Suppressor macrophage (primary cell): ENCODE measurements around the gene DNMT3A.
A peak's percentile ranks its signal among the peaks of the same experiment; 100 is the strongest.

Experiments used
- DNase-seq, 4 experiments: peaks; one replicate each; pipeline ENCODE4 v3.0.0-alpha.2; 2020 to 2022
- total RNA-seq, 17 experiments: gene quantifications; one replicate each; lab custom pipeline; 2026; ENCODE audit warnings: mixed read lengths in 6 of 17, inconsistent platforms in 3 of 17; lab: John Stamatoyannopoulos, UW

DNMT3A gene
- 9.0 to 97.4 (median 46.0) reads per million in 17 experiments for total RNA-seq

GRCh38 chr2:25341753-25342371 is at the start of gene DNMT3A:
TSS of gene DNMT3A (minus strand) at chr2:25341925. CDS start at chr2:25313984, 27,941 bp downstream.
- peak; percentile 19 to 78 (median 51) for DNase-seq

DNA sequence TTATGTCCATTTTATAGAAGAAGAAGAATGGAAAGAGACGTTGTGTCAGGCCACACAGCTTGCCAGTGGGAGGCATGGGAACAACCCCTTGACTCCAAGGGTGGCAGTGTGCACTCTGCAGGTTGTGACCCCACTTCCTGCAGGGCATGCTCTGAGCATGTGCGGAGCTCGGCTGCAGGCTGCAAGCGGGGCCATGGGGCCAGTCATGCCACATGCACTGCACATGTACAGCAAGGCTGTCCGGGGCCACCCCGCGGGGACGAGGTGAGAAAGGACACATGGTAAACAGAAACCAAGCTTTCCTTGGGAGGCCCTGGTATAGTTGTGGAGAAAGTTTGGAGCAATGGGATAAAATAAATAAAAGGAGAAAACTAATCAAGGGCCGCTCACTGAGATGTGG is 47.4 kb upstream of the DNMT3A start:
- DNase-seq = no peak

DNA sequence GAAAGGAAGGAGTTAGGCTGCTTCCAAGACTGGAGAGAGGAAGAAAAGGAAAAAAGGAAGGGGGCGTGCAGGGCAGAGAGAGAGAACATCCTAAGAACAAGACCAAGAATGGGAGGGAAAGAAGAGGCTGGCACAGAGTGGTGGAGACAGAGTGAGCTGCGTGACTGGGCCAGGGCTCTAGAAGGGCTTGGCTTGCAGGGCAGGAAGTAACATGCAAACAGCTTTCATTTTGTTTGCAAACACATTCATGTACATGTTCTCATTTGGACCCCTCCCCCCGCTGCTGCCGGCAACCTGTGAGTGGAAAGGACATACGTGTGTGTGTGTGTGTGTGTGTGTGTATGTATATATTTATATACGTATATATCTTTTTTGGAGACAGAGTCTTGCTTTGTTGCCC is 46.8 kb upstream of the DNMT3A start:
- DNase-seq = no peak

- no peak for DNase-seq
These were observed 46.2 kb upstream of the DNMT3A start for GRCh38 chr2:25387876-25388449.

GRCh38 chr2:25386971-25387875 is 45.5 kb upstream of the DNMT3A start:
- DNase-seq = no peak

DNA sequence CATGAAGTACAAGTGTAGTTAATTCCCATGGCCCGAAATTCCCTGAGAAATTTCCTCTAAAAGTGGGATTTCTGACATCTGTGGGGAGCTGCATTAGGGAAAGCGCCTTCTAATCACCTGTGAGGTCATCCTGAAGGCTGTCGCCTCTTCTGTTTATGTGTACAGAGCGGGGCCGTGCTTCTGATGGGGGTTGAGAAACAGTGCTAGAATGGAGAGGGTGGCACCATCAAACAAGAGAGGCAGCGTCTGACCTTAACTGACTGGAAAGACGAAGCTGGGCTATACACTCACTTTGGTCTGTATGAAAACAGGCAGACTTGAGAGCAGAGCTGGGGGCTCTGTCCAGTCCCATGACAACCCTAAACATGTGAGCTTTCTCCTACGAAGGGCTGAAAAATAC is 44.2 kb upstream of the DNMT3A start:
- DNase-seq = no peak

DNA sequence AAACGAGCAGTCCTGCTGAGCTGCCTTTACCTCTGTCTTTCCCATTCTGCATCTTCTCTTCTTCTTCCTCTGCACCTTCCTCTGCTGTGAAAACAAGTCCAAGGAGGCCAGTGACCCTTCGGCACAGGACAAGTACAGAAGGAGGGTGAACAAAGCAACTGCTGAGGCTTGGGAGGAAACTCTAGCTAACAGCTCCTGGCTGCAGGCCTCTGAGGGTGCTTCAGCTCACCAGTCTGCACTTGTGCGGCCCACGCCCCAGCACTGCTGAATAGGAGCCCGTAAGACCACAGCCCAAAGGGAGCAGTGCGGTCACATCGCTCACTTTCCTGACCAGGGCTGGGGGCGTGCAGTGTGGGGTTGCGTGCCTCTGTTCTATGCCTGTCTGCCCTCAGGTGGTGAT is 42.1 kb upstream of the DNMT3A start:
- DNase-seq = no peak

- peak; percentile 50 to 77 (median 70) for DNase-seq
These were observed 39.8 kb upstream of the DNMT3A start for GRCh38 chr2:25381502-25381901.

DNA sequence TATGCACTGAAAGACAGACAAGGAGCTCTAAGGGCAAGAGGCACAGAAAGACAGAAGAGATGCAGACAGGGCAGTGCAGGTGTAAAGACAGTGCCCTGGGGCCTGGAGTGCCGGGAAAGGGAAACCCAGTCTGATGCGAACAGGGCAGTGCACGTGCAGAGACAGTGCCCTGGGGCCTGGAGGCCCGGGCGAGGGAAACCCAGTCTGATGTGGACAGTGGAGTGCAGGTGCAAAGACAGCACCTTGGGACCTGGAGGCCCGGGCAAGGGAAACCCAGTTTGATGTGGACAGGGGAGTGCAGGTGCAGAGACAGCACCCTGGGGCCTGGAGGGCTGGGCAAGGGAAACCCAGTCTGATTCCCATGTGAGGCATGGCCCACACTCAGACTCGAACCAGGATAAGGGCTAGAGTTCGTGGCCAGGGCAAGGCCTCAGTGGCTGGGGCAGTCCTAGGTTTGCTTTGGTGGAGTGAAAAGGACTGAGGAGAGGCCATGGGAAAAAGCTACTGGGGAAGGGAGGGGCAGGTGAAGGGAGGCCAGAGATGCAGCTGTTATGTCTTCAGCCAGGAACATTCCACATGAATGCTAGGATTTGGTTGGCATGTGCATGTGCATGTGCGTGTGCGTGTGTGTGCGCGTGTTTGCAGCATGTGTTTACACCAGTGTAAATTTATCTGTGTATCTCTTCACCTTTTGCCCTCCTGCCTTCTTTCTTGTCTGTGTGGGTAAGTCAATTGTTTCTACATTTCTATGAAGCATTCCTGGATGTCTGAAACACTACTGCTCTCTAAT is 39.1 kb upstream of the DNMT3A start:
- DNase-seq = no peak

- DNase-seq = no peak
These were observed 38.3 kb upstream of the DNMT3A start for GRCh38 chr2:25380023-25380422.

- no peak for DNase-seq
These were observed 37.8 kb upstream of the DNMT3A start for GRCh38 chr2:25379535-25379934.

DNA sequence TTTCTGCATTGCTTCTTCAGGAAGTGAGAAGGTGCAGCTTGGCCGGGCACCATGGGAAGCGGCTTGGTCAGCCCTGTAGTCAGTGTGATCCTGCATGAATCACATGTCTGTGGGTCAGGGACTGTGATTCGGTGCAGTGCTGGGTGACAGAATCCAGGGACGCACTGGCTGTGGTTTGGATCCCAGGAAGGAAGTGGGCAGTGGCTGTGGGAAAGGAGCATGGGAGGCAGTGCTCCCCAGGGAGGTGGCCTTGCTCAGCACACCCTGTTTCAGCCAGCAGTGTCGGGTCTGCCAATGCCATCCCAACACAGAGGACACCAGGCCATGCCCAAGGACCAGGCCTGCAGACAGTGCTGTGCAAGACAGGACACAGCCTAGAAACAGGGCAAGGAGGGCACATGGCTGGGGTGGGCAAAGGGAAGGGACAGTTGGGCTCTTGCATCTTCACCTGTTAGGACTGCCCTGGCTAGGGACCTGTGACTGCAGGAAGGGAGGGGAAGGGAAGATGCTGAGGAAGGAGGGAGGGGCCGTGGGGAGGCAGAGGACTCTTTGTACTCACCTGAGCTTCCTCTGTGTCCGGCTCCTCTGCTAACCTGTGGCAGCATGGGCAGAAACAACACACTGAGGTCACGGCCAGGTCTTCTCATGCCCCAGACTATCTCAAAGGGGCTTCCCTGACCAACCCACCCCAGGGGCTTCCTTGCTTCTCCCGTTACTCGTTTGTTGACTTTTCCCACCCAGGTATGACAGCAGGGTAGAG is 37.2 kb upstream of the DNMT3A start:
- peak; percentile 46 to 77 (median 63) for DNase-seq

- DNase-seq = peak; percentile 11 to 63 (median 37)
These were observed 36.2 kb upstream of the DNMT3A start for GRCh38 chr2:25377822-25378421.

DNA sequence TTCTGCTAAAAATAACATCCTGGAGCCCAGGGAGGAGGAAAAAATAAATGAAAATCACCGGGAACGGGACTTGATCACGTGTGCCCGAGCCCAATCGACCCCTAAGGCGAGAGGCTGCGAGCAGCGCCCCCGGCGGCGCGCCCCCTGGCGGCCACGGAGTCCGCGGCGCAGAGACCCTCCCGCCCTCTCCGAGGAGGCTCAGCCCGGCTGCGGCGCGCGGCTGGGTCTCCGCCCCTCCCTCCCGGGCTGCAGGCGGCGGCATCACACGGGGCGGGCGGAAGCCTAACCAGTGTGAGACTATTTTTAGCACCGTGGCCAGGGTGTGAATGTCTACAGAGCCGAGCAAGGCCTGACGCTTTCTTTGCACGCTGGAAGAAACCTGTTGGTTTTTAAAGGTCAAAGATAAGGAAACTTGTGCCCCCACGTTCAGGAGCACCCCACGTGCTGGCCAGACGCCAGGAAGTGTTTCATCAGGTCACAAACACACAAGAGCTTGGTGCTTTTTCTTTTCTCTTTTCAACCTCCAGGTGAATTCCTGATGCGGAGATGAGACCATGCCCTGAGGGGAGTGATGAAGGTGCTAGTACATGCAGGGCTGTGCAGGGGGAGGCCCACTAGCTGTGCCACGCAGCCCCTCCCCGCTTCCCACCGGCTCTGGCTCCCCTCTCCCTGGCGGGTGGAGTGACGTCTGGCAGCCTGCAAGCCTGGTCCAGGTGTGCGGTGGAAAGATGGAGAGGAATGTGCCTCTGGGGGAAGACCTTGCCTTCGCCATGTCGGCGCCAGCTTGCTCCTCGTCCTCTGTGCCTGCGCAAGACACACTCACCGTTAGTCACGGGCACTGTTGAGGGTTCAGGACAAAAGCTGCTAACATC is 35.3 kb upstream of the DNMT3A start:
- peak; percentile 86 to 95 (median 92) for DNase-seq

DNA sequence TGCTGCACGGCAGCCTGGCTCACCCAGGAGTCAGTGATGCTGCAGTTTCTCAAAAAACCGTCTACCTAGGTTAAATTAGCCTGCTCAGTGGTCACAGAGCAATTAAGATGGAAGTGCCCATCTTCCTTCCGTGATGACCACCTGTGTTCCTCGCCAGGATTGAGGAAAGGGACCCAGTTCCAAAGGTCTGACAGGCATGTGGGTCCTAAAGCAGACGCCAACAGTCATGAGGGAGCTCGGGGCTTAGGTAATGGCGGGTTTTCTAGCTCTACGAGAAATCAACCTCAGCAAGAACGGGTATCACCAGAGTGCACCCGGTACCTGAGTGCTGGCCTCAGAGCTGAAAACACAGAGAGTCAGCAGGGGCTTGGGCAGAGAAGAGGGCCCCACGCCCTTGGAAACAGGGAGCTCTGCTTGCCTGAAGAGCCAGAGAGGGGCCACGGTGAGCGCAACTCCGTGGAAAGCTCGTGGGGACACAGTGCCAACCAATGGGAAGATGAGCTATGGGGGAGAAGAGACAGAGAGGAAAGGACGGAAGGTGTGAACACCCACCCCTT is 34.3 kb upstream of the DNMT3A start:
- DNase-seq = no peak

DNA sequence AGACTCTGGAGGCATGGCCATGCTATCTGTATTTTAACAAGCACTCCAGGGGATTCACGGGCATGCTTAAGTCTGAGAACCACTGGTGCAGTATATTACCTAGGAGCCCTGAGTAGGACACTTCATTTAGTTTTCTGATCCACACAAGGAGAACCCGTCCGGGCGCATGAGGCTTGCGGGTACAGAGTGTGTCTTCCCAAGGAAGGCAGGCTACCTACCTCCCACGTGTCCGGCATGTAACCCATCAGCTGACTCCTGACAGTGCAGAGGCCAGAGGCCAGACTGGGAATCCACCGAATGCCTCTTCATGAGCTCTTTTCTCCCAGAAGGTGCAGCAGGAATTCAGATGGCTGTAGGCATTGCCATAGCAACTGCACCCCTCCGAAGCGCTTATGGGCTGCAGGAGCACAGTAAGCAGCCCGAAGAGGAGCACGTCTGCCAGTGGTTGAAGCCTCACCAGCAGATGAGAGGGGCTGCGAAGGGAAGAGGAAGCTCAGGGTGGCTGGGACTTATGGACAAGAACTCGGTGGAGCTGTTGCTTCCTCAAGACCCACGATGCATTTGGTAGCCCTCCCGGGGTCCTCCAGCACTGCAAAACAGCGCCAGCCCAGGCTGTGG is 33.8 kb upstream of the DNMT3A start:
- DNase-seq = peak in 1 of 4 experiments; percentile 25

- no peak for DNase-seq
These were observed 33.1 kb upstream of the DNMT3A start for GRCh38 chr2:25374827-25375226.

DNA sequence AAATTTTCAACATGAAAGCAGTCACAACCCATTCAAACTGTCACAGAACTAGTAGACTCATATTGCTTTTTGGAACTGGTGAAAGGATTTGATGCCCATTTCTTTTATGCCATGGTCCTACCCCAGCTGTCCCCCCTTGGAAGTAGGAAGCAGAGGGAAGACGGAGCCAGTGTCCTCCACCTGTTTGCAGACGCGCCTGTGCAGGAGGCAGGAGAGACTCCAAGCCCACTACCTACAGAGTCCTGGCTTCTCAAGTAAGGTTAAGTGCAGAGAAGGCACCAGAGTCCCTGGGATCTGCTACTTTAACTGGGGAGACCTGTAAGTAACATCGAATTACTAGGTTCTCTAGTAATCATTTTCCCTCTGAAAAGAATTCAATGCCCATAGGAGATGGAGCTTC is 32.7 kb upstream of the DNMT3A start:
- DNase-seq = no peak

- no peak for DNase-seq
These were observed 31.7 kb upstream of the DNMT3A start for GRCh38 chr2:25373269-25373981.
